ENCODE data around the gene RASA2. TPM values are rescaled to one million over a fixed set of nuclear protein-coding genes. Genes with fewer than 3 reads are reported as not detected.

Gene RASA2
- total and polyA plus RNA-seq, 8 donors: 2.6 to 32.1 (median 10.9) TPM

GRCh38 chr3:141484701-141485287, 2.0 kb upstream of the RASA2 start:
- Histone ChIP-seq H3K4me1 (peaks cover 13 to 40% (median 20%) of the 10 kb centered on the region in 4 donors), H3K27ac (peak overlapping the region in 3 of 5 donors; percentile 95 to 98 (median 97)), H3K9me3 (no peaks in the 10 kb centered on the region), H3K36me3 (no peaks in the 10 kb centered on the region), H3K4me3 (no peak overlapping the region), H3K27me3 (no peaks in the 10 kb centered on the region)
- TF ChIP-seq EP300 (IDR thresholded peaks at IDR 0.05): no peak
- intact Hi-C loops (cut with DNase I; ENCODE audit: low total_unique reads): no loop called here
- DNase-seq: no peak
- 91 to 98% (median 96%) methylated on average over 8 of the region's 8 CpGs for WGBS, 5 donors

DNA sequence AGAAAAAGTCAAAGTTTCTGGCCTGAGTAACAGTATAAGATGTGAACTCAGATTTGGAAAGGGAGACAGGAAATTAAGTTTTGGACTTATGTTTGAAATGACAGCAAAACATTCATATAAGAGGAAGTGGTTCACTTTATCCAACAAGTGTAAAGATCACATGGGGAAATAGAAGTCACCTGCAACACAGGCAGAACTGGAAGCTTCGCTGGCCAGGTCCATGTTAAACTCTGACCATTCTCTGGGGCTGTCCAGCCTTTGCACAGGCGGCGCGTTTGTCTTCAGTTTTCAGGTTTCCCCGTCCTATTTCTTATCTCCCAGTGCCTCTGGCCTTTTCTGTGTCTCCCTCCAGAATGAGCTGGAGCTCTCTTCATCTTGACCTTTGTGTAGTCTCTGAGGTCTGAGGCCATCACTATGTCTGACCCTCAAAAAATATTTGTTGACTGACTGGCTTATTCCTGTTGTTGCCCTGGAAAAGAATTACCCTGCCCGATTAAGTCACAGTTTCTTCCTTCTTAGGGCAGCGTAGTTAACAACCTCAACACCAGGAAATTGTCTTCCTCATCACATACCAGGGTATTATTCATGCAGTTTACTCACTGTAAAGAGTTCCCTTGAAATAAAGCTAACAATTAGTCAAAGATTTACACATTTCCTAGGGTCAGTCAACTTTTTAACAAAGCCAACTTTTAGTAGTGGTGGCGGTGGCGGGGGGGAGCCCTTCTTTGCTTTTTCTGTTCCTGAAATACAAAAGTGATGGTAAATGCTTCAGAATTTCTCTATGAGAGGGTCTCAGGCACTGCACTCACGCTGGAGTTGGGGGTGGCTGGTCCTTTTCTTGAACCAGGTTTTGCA, 959 bp upstream of the RASA2 start:
- WGBS, 5 donors: 22 to 38% (median 32%) methylated on average over 10 of the region's 10 CpGs
- Histone ChIP-seq H3K9me3 (no peaks in the 10 kb centered on the region), H3K27me3 (no peaks in the 10 kb centered on the region), H3K4me3 (peak overlapping the region; percentile 75 to 95 (median 89)), H3K27ac (peak overlapping the region; percentile 86 to 99 (median 97)), H3K36me3 (no peaks in the 10 kb centered on the region), H3K4me1 (peaks cover 13 to 49% (median 23%) of the 10 kb centered on the region in 4 donors)
- DNase-seq: peak in 1 of 2 donors; percentile 77
- TF ChIP-seq EP300 (IDR thresholded peaks at IDR 0.05) (no peak), CTCF (IDR thresholded peaks at IDR 0.05) (no peak), POLR2AphosphoS5 (IDR thresholded peaks at IDR 0.05) (peak in 1 of 3 donors; percentile 56), POLR2A (IDR thresholded peaks at IDR 0.05) (no peak)
- intact Hi-C loops (cut with DNase I; ENCODE audit: low total_unique reads): no loop called here

DNA sequence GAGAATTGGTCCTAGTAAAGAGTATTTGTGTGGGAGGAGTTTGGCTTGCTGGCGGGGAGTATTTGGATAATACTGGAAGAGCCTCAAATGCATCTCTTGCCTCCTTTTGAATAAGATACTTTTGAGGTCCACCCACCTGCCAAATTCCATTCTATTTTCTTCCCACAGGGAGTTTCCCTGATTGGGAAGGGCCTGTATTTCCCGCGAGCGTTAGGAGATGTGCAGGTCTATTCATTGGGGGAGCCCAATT, 406 bp upstream of the RASA2 start:
- no peaks in the 10 kb centered on the region for H3K27me3 ChIP-seq
- H3K9me3 ChIP-seq: no peaks in the 10 kb centered on the region
- H3K4me3 ChIP-seq: peak overlapping the region; percentile 75 to 95 (median 89)
- intact Hi-C loops (cut with DNase I; ENCODE audit: low total_unique reads): no loop called here
- peak overlapping the region; percentile 86 to 99 (median 97) for H3K27ac ChIP-seq
- DNase-seq: no peak
- WGBS, 5 donors: 2 to 12% (median 4%) methylated on average over 4 of the region's 4 CpGs
- no peaks in the 10 kb centered on the region for H3K36me3 ChIP-seq
- peaks cover 13 to 54% (median 26%) of the 10 kb centered on the region in 4 donors for H3K4me1 ChIP-seq
- TF ChIP-seq EP300 (IDR thresholded peaks at IDR 0.05) (no peak), CTCF (IDR thresholded peaks at IDR 0.05) (no peak), POLR2AphosphoS5 (IDR thresholded peaks at IDR 0.05) (no peak), POLR2A (IDR thresholded peaks at IDR 0.05) (no peak)

DNA sequence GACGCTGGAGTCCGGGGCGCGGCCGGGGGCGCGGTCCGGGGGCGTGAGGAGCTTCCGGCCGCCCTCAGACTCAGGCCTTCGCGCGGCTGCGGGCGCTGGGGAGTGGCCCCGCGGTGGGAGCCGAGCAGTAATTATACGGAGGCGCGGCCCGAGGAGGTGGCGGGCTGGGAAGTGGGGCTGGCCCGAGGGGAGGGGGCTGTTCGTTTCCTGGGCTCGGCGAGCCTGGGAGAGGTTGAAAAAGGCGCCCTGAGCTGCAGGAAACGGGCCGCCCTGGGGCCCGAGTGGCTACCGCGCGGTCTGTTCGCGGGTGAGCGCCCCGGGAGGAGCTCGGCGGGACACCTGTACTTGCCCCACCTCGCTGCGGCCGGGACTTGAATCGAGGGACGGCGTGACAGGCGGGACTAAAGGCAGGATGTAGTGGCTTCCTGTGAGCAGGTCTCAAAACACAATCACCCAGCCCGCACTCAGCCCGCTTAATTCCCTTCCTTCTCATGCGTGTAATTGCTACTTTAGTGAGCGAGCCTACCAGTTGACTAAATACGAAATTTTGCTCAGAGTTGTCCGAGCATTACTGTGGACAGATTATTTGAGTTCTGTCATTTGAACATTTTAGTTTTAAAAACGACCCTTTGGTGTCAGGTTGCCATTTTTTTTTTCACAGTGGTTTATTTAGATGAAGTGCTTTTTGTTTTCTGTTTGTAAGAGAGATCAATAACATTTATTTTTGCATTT, 860 bp downstream of the RASA2 start:
- Histone ChIP-seq H3K4me3 (peak overlapping the region; percentile 75 to 95 (median 89)), H3K36me3 (no peaks in the 10 kb centered on the region), H3K27me3 (no peaks in the 10 kb centered on the region), H3K27ac (peak overlapping the region; percentile 95 to 100 (median 98)), H3K4me1 (peaks cover 13 to 66% (median 31%) of the 10 kb centered on the region in 4 donors), H3K9me3 (no peaks in the 10 kb centered on the region)
- intact Hi-C loops (cut with DNase I; ENCODE audit: low total_unique reads): no loop called here
- 0 to 1% (median 0%) methylated on average over 13 to 55 of the region's 55 CpGs for WGBS, 5 donors
- TF ChIP-seq EP300 (IDR thresholded peaks at IDR 0.05): no peak
- peak in 2 of 3 donors; percentile 71 to 79 for TF ChIP-seq POLR2AphosphoS5 (IDR thresholded peaks at IDR 0.05)
- TF ChIP-seq POLR2A (IDR thresholded peaks at IDR 0.05): peak in 1 of 4 donors; percentile 26
- no peak for TF ChIP-seq CTCF (IDR thresholded peaks at IDR 0.05)
- DNase-seq: peak; percentile 87 to 92

Measured in stomach (tissue), 9 donors.